GM23338 (cell line): ENCODE measurements around the gene ARHGEF28.

ENCODE experiments used
- CTCF ChIP-seq, 2 experiments: fragments of 200-600 bp in 1 of 2; sonication (generic) in 1 of 2; conservative IDR thresholded peaks; 2 replicates each; pipeline versions ENCODE4 v1.5.1 to v1.6.1; 2016 to 2017; ENCODE audit warnings: antibody characterized with exemption in 2 of 2, low read depth in 2 of 2, mild to moderate bottlenecking in 2 of 2, moderate library complexity in 1 of 2
- EZH2phosphoT487 ChIP-seq: fragments of 200-600 bp; sonication (generic); IDR thresholded peaks from one replicate; pipeline ENCODE4 v1.8.1; 2018; ENCODE audit warnings: antibody characterized with exemption; ENCODE audit not compliant: unreplicated experiment
- REST ChIP-seq: IDR thresholded peaks from one replicate; pipeline ENCODE4 v1.6.1; 2018; ENCODE audit warnings: antibody characterized with exemption; ENCODE audit not compliant: unreplicated experiment

GRCh38 chr5:73902327-73903051 is 276.5 kb downstream of the ARHGEF28 start:
- peak; percentile 70 to 93 for TF ChIP-seq CTCF (conservative IDR thresholded peaks at IDR 0.05; ENCODE audit: low read depth in 2 of 2)
- TF ChIP-seq REST, result no peak
- TF ChIP-seq EZH2phosphoT487, result no peak
